ENCODE measurements around the gene TMEM51. TPM values are rescaled to one million over a fixed set of nuclear protein-coding genes. Genes with fewer than 3 reads are reported as not detected.

Gene TMEM51
- total RNA-seq, 1 donor from 2014 or later = 0.11 TPM

- intact Hi-C loops (cut with micrococcal nuclease) = no loop called here
- H3K27me3 Mint-ChIP-seq (ENCODE audit: low read depth) = peaks cover 1% of the 10 kb centered on the region
- DNase-seq (ENCODE audit: low spot score) = no peak
- no peaks in the 10 kb centered on the region for H3K36me3 Mint-ChIP-seq (ENCODE audit: low read depth)
- no peak overlapping the region for H3K4me3 Mint-ChIP-seq (ENCODE audit: low read depth)
- no peaks in the 10 kb centered on the region for H3K4me1 Mint-ChIP-seq (ENCODE audit: low read depth)
- H3K27ac Mint-ChIP-seq = no peak overlapping the region
- no peaks in the 10 kb centered on the region for H3K9me3 Mint-ChIP-seq
Observed at GRCh38 chr1:15189692-15190370, 36.3 kb downstream of the TMEM51 start.

DNA sequence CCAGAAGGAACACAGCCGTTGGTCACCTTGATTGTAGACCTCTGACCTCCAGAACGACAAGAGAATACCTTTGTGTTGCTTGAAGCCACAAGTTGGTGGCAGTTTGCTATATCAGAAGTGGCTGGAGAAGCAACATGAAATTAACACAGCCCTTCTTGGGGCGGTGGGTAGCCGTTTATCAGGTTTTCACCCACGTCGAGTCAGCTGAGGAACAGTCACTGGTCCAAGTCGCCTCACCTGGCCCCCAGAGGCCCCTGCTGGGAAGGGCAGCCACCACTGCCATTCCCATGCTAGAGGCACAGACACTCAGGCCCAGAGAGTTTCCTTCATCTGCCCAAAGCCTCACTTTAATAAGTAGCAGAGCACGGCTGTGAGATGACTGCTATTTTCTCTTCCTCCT, 37.7 kb downstream of the TMEM51 start:
- intact Hi-C loops (cut with micrococcal nuclease) = no loop called here
- H3K36me3 Mint-ChIP-seq (ENCODE audit: low read depth) = no peaks in the 10 kb centered on the region
- H3K4me3 Mint-ChIP-seq (ENCODE audit: low read depth) = no peak overlapping the region
- DNase-seq (ENCODE audit: low spot score) = no peak
- H3K9me3 Mint-ChIP-seq = no peaks in the 10 kb centered on the region
- no peaks in the 10 kb centered on the region for H3K4me1 Mint-ChIP-seq (ENCODE audit: low read depth)
- peaks cover 1% of the 10 kb centered on the region for H3K27me3 Mint-ChIP-seq (ENCODE audit: low read depth)
- no peak overlapping the region for H3K27ac Mint-ChIP-seq

DNA sequence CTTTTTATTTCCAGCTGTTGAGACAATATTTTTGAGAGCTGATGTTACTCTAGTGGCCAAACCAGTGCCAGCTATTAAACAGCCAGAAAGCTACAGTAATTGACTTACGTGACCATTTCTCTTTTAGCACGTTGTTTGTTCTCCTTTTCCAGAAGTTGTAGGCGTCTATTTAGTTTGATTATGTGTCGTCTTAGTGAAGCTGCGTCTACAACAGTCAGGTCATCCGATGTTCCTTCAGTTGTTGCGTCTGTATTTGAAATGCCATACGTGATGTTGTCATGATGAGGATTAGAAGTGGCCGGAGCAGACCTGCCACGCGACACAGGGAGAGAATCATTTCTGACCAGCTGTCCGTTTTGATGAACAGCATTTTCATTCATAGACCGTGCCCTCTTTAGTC, 38.2 kb downstream of the TMEM51 start:
- no peaks in the 10 kb centered on the region for H3K4me1 Mint-ChIP-seq (ENCODE audit: low read depth)

DNA sequence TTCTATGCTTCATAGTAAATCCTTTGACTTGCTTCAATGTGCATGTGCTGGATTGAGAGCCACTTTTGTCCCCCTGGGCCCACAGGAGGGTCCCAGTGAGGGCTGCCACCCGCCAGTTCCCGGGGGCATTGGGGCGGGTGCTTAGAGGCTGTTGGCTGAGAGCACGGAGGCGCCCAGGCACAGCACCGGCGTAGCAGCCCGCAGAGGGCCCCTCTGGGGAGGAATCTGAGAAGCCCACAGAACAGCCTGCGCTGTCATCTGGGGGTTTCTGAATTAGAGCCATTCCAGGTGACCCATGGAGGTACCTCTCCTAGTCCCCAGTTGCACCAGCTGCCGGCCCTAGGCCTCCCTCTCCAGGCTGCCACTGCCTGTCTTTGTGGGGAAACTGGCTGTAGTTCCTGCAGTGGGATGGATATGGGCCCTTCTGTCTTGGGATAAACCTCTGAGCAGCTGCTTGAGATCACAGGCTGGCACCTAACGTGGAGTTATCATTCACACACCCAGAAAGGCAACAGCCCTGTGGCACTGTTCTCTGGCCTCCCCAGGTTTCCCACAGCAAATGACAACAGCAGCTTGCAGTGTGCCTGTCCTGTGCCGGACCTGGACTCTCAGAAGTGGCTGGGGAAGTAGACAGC, 39.5 kb downstream of the TMEM51 start:
- peaks cover 1% of the 10 kb centered on the region for H3K27me3 Mint-ChIP-seq (ENCODE audit: low read depth)
- intact Hi-C loops (cut with micrococcal nuclease) = no loop called here
- H3K27ac Mint-ChIP-seq = no peak overlapping the region
- H3K36me3 Mint-ChIP-seq (ENCODE audit: low read depth) = no peaks in the 10 kb centered on the region
- H3K4me1 Mint-ChIP-seq (ENCODE audit: low read depth) = no peaks in the 10 kb centered on the region
- DNase-seq (ENCODE audit: low spot score) = no peak
- no peak overlapping the region for H3K4me3 Mint-ChIP-seq (ENCODE audit: low read depth)
- H3K9me3 Mint-ChIP-seq = no peaks in the 10 kb centered on the region

More for the DNA sequence above, 38.2 kb downstream of the TMEM51 start:
- no peaks in the 10 kb centered on the region for H3K36me3 Mint-ChIP-seq (ENCODE audit: low read depth)
- H3K27me3 Mint-ChIP-seq (ENCODE audit: low read depth) = peaks cover 1% of the 10 kb centered on the region
- H3K27ac Mint-ChIP-seq = no peak overlapping the region
- no peaks in the 10 kb centered on the region for H3K9me3 Mint-ChIP-seq
- DNase-seq (ENCODE audit: low spot score) = no peak
- intact Hi-C loops (cut with micrococcal nuclease) = no loop called here
- no peak overlapping the region for H3K4me3 Mint-ChIP-seq (ENCODE audit: low read depth)

DNA sequence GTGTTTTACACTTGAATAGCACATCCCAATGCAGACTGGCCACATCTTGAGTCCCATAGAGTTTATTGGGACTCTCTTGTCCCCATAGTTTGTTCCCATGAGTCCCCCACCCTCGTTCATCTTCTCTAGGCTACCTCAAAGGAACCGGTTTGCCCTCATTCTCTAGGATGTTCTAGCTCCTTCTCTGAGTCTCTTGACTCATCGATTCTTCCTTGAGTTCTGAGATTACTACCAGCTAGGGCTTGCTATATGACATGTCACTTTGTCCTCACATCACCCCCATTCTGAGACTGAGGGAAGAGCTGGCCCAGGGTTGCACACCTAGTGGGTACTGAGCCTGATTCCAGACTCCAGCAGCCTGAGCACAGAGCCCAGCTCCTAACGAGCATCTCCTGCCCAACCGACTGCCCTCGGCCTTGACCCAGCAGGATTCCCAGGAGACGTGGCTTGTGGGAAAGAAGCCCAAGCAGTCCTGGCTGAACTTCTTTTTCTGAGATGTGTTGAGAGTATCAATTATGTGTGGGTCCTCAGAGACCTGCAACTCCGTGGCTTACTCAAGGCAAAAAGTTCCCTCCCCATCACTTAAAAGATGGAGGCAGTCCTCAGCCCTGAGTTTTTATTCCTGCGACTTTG, 42.0 kb downstream of the TMEM51 start:
- Mint-ChIP-seq H3K4me3 (ENCODE audit: low read depth) (no peak overlapping the region), H3K36me3 (ENCODE audit: low read depth) (no peaks in the 10 kb centered on the region), H3K27me3 (ENCODE audit: low read depth) (peaks cover 1% of the 10 kb centered on the region), H3K9me3 (no peaks in the 10 kb centered on the region), H3K4me1 (ENCODE audit: low read depth) (no peaks in the 10 kb centered on the region), H3K27ac (no peak overlapping the region)
- intact Hi-C loops (cut with micrococcal nuclease) = no loop called here
- DNase-seq (ENCODE audit: low spot score) = no peak

DNA sequence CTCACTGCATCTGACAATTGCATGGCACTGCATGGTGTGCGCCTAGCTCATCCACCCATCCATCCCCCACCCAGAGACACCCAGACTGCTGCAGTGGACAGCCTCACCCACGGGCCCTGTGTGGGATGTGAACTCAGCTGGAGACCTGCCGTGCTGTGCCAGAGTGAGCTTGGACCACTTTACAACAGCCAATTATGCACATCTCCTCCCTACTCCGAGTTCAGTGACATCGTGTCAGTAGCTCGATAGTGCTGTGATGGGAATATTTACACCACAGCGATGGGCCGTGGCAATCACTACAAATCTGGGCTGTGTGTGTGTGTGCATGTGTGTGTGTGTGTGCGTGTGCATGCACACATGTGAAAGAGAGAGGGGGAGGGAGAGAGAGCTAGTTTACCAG, 42.5 kb downstream of the TMEM51 start:
- Mint-ChIP-seq H3K36me3 (ENCODE audit: low read depth) (no peaks in the 10 kb centered on the region), H3K4me1 (ENCODE audit: low read depth) (no peaks in the 10 kb centered on the region), H3K27me3 (ENCODE audit: low read depth) (peaks cover 1% of the 10 kb centered on the region), H3K27ac (no peak overlapping the region), H3K4me3 (ENCODE audit: low read depth) (no peak overlapping the region), H3K9me3 (no peaks in the 10 kb centered on the region)
- DNase-seq (ENCODE audit: low spot score) = no peak
- intact Hi-C loops (cut with micrococcal nuclease) = no loop called here

- H3K9me3 Mint-ChIP-seq = no peaks in the 10 kb centered on the region
- no peaks in the 10 kb centered on the region for H3K4me1 Mint-ChIP-seq (ENCODE audit: low read depth)
- intact Hi-C loops (cut with micrococcal nuclease) = no loop called here
- H3K36me3 Mint-ChIP-seq (ENCODE audit: low read depth) = no peaks in the 10 kb centered on the region
- no peak overlapping the region for H3K27ac Mint-ChIP-seq
- DNase-seq (ENCODE audit: low spot score) = no peak
- H3K4me3 Mint-ChIP-seq (ENCODE audit: low read depth) = no peak overlapping the region
- peaks cover 1% of the 10 kb centered on the region for H3K27me3 Mint-ChIP-seq (ENCODE audit: low read depth)
Observed at GRCh38 chr1:15196807-15197530, 43.4 kb downstream of the TMEM51 start.

DNA sequence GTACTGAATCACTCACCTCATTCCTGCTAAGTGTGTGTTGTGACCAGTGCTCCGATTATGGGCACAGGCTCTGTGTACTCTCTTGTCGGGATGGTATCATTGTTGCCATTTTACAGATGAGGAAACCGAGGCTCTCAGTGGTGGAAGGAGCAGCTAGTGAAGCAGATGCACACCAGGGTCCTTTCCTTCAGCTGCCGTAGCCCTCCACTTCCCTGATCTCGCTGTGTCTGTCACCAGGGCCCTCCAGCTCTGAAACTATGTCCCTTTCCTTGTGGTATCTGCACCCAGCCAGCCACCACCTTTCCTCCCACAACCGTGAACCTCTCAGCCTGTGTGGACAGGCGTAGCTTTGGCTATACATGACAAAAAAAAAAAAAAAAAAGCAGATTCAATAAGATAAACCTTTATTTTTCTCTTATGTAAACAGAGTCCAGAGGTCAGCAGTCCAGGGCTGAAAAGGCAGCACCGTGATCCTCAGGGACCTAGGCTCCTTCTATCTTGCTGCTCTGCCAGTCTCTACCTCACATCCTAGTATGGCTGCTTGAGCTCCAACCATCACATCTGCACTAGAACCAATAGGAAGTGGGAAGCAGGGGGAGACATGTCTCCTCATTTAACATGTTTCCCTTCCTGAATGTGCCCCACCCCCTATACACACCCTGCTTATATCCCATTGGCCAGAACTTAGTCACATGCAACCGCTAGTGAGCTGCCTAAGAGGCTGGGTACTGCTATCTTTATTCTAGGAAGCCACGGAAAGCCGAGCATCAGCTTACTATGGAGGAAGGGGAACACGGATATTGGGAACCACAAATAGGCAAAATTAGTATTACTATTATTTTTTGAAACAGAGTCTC, 44.3 kb downstream of the TMEM51 start:
- H3K36me3 Mint-ChIP-seq (ENCODE audit: low read depth) = no peaks in the 10 kb centered on the region
- H3K9me3 Mint-ChIP-seq = no peaks in the 10 kb centered on the region
- H3K27me3 Mint-ChIP-seq (ENCODE audit: low read depth) = peaks cover 3% of the 10 kb centered on the region
- no peak overlapping the region for H3K27ac Mint-ChIP-seq
- intact Hi-C loops (cut with micrococcal nuclease) = no loop called here
- DNase-seq (ENCODE audit: low spot score) = no peak
- no peaks in the 10 kb centered on the region for H3K4me1 Mint-ChIP-seq (ENCODE audit: low read depth)
- no peak overlapping the region for H3K4me3 Mint-ChIP-seq (ENCODE audit: low read depth)

DNA sequence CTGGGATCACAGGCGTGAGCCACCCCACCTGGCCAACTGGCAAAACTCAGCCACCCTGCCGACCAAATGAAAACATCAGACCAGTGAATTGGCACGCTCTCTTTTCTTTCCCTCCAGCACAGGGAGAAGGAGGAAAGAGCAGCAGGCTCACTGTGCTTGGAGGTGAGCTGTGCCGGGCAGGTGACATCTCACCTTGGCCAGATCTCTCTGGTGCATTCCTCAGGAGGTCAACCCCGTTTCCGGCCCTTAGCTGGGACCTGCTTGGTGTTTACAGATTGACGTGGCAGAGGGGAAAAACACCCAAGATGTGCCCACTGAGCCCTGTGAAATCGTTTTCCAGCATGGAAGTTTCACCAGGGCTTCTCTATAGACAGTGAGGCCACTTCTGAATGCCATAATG, 45.1 kb downstream of the TMEM51 start:
- no peaks in the 10 kb centered on the region for H3K9me3 Mint-ChIP-seq
- intact Hi-C loops (cut with micrococcal nuclease) = no loop called here
- H3K36me3 Mint-ChIP-seq (ENCODE audit: low read depth) = no peaks in the 10 kb centered on the region
- no peak overlapping the region for H3K4me3 Mint-ChIP-seq (ENCODE audit: low read depth)
- no peaks in the 10 kb centered on the region for H3K4me1 Mint-ChIP-seq (ENCODE audit: low read depth)
- H3K27ac Mint-ChIP-seq = no peak overlapping the region
- no peak for DNase-seq (ENCODE audit: low spot score)
- peaks cover 3% of the 10 kb centered on the region for H3K27me3 Mint-ChIP-seq (ENCODE audit: low read depth)

DNA sequence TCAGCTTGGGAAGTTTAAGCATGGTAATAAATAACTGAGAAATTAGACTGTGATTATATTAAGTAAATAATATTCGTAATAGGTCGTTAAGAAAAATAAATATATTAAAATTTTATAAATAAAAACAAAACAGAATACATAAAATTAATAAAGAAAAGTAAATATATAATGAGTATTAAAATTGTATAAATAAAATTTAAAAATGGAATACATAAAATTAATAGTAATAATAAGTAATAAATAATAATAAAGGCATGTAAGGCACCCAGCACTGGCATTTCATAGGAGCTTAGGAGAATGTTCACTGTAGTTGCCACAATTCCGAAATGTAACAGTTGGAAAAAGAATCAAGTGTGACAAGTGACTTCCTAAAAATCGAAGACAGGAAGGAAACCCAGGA, 47.7 kb downstream of the TMEM51 start:
- no peaks in the 10 kb centered on the region for H3K36me3 Mint-ChIP-seq (ENCODE audit: low read depth)
- H3K4me1 Mint-ChIP-seq (ENCODE audit: low read depth) = no peaks in the 10 kb centered on the region
- intact Hi-C loops (cut with micrococcal nuclease) = no loop called here
- no peaks in the 10 kb centered on the region for H3K9me3 Mint-ChIP-seq
- no peak overlapping the region for H3K4me3 Mint-ChIP-seq (ENCODE audit: low read depth)
- H3K27me3 Mint-ChIP-seq (ENCODE audit: low read depth) = peaks cover 1% of the 10 kb centered on the region
- no peak overlapping the region for H3K27ac Mint-ChIP-seq
- no peak for DNase-seq (ENCODE audit: low spot score)

DNA sequence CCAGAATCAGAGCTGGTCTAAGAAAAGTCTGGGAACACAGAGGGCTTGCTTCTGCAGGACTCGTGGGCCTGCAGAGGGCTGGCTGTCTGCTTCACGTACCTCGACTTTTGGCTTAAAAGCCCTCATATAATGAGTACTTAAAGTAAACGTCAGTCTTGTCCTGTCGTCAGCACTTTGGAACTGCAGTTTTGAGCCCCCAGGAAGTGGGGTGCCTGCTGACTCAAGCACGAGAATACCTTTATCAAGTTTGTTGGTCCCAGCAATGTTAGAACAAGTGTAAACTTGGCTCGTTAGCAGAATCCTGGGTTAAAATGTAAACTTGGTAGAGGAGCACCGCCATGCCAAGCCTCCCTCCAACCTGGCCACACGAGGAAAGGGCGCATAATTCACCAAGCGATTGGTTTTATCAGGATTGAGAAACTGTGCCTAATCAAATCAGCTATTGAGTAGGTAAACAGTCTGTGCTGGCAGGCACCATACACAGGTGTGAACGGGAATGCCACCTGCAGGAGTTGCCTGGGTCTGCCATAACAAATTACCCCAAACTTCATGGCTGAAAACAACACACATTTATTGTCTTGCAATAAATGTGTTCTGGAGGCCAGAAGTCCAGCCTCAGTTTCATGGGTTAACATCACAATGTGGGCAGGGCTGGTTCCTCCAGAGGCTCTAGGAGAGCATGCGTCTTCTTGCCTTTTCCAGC, 48.5 kb downstream of the TMEM51 start:
- H3K9me3 Mint-ChIP-seq = no peaks in the 10 kb centered on the region
- no peak for DNase-seq (ENCODE audit: low spot score)
- intact Hi-C loops (cut with micrococcal nuclease) = no loop called here
- H3K4me3 Mint-ChIP-seq (ENCODE audit: low read depth) = no peak overlapping the region
- no peaks in the 10 kb centered on the region for H3K4me1 Mint-ChIP-seq (ENCODE audit: low read depth)
- no peak overlapping the region for H3K27ac Mint-ChIP-seq
- peaks cover 1% of the 10 kb centered on the region for H3K27me3 Mint-ChIP-seq (ENCODE audit: low read depth)
- H3K36me3 Mint-ChIP-seq (ENCODE audit: low read depth) = no peaks in the 10 kb centered on the region

- no peak for DNase-seq (ENCODE audit: low spot score)
- H3K9me3 Mint-ChIP-seq = no peaks in the 10 kb centered on the region
- intact Hi-C loops (cut with micrococcal nuclease) = no loop called here
- H3K27me3 Mint-ChIP-seq (ENCODE audit: low read depth) = peaks cover 6% of the 10 kb centered on the region
- H3K27ac Mint-ChIP-seq = no peak overlapping the region
- H3K36me3 Mint-ChIP-seq (ENCODE audit: low read depth) = no peaks in the 10 kb centered on the region
- H3K4me3 Mint-ChIP-seq (ENCODE audit: low read depth) = no peak overlapping the region
- no peaks in the 10 kb centered on the region for H3K4me1 Mint-ChIP-seq (ENCODE audit: low read depth)
Observed at GRCh38 chr1:15204931-15205330, 51.4 kb downstream of the TMEM51 start.
